CD14-positive monocyte (primary cell): ENCODE measurements around the gene OR4D9. TPM values are rescaled to one million over a fixed set of nuclear protein-coding genes. Genes with fewer than 3 reads are reported as not detected.

Experiments
- DNase-seq, 3 donors: peaks; one replicate each; pipeline ENCODE4 v3.0.0-alpha.2; 2011 to 2022
- H2AFZ ChIP-seq: 2 replicates; pipeline ENCODE4 v1.6.0; 2012; ENCODE audit warnings: mild to moderate bottlenecking, low read depth, low read length, inconsistent platforms; ENCODE audit not compliant: insufficient read depth, poor library complexity, severe bottlenecking
- H3K27ac ChIP-seq, 2 donors: 1 replicate in 1 of 2; 2 replicates in 1 of 2; pipeline ENCODE4 v1.5.1; 2012 to 2013; ENCODE audit warnings: low read length in 2 of 2, control low read depth in 1 of 2, inconsistent platforms in 1 of 2, low read depth in 1 of 2, mild to moderate bottlenecking in 1 of 2
- H3K27me3 ChIP-seq, 2 donors: one replicate each; pipeline versions ENCODE4 v1.6.0 to v1.6.1; 2011 to 2013; ENCODE audit warnings: low read length in 2 of 2; ENCODE audit not compliant: control insufficient read depth in 2 of 2, insufficient read depth in 2 of 2
- H3K36me3 ChIP-seq, 2 donors: replicated peaks in 1 of 2; 1 replicate in 1 of 2; 2 replicates in 1 of 2; pipeline versions ENCODE4 v1.5.1 to v1.6.1; 2012 to 2013; ENCODE audit warnings: low read length in 2 of 2, control low read depth in 1 of 2, inconsistent platforms in 1 of 2, mild to moderate bottlenecking in 1 of 2; ENCODE audit not compliant: insufficient read depth in 2 of 2, control insufficient read depth in 1 of 2
- H3K4me1 ChIP-seq, 2 donors: 1 replicate in 1 of 2; 2 replicates in 1 of 2; pipeline versions ENCODE4 v1.5.1 to v1.6.1; 2012 to 2013; ENCODE audit warnings: low read length in 2 of 2, control low read depth in 1 of 2, inconsistent platforms in 1 of 2, mild to moderate bottlenecking in 1 of 2, moderate library complexity in 1 of 2; ENCODE audit not compliant: insufficient read depth in 2 of 2, control insufficient read depth in 1 of 2
- H3K4me2 ChIP-seq: replicated peaks from 2 replicates; pipeline ENCODE3; 2012; ENCODE audit warnings: low read length, moderate library complexity, mild to moderate bottlenecking; ENCODE audit not compliant: poor library complexity, severe bottlenecking; ENCODE audit errors: extremely low read depth
- H3K4me3 ChIP-seq, 3 experiments: fragments of 200-600 bp in 1 of 3; sonication (generic) in 1 of 3; replicated peaks in 1 of 3; 1 replicate in 2 of 3; 2 replicates in 1 of 3; pipeline ENCODE4 v1.5.1; 2011 to 2013; ENCODE audit warnings: low read length in 3 of 3, mild to moderate bottlenecking in 3 of 3, control low read depth in 2 of 3, low read depth in 2 of 3, inconsistent platforms in 1 of 3, moderate library complexity in 1 of 3
- H3K79me2 ChIP-seq: 2 replicates; pipeline ENCODE4 v1.6.0; 2012; ENCODE audit warnings: mild to moderate bottlenecking, control low read depth, inconsistent platforms, low read length, moderate library complexity; ENCODE audit not compliant: insufficient read depth
- H3K9ac ChIP-seq: 2 replicates; pipeline ENCODE4 v1.6.0; 2017; ENCODE audit warnings: low read length, mild to moderate bottlenecking; ENCODE audit not compliant: insufficient read depth, poor library complexity, severe bottlenecking
- H3K9me3 ChIP-seq, 2 donors: replicated peaks in 1 of 2; 1 replicate in 1 of 2; 2 replicates in 1 of 2; pipeline versions ENCODE4 v1.5.1 to v1.6.1; 2012 to 2013; ENCODE audit warnings: low read length in 2 of 2, control low read depth in 1 of 2; ENCODE audit not compliant: control insufficient read depth in 1 of 2, insufficient read depth in 1 of 2
- H4K20me1 ChIP-seq: 2 replicates; pipeline ENCODE4 v1.6.0; 2012; ENCODE audit warnings: mild to moderate bottlenecking, low read length, control low read depth, moderate library complexity; ENCODE audit not compliant: insufficient read depth
- H3K27ac Mint-ChIP-seq, 7 donors: one replicate each; pipeline ENCODE4 v1.8.0; 2020; ENCODE audit warnings: mild to moderate bottlenecking in 7 of 7, mixed read lengths in 7 of 7, moderate library complexity in 6 of 7, inconsistent platforms in 2 of 7
- H3K27me3 Mint-ChIP-seq, 3 donors: one replicate each; pipeline ENCODE4 v1.8.0; 2021 to 2022; ENCODE audit warnings: low read depth in 3 of 3, mild to moderate bottlenecking in 3 of 3, mixed read lengths in 3 of 3, moderate library complexity in 3 of 3, inconsistent platforms in 1 of 3
- H3K36me3 Mint-ChIP-seq, 2 donors: one replicate each; pipeline ENCODE4 v1.8.0; 2020; ENCODE audit warnings: mixed read lengths in 2 of 2, inconsistent platforms in 1 of 2, mild to moderate bottlenecking in 1 of 2
- H3K4me1 Mint-ChIP-seq: one replicate; pipeline ENCODE4 v1.8.0; 2020; ENCODE audit warnings: mild to moderate bottlenecking, mixed read lengths
- H3K4me3 Mint-ChIP-seq, 2 donors: one replicate each; pipeline ENCODE4 v1.8.0; 2020; ENCODE audit warnings: mild to moderate bottlenecking in 2 of 2, mixed read lengths in 2 of 2, moderate library complexity in 1 of 2
- H3K9me3 Mint-ChIP-seq, 7 donors: one replicate each; pipeline ENCODE4 v1.8.0; 2020 to 2022; ENCODE audit warnings: mixed read lengths in 7 of 7, mild to moderate bottlenecking in 6 of 7, moderate library complexity in 6 of 7, inconsistent platforms in 2 of 7
- CTCF ChIP-seq: fragments of 200-600 bp; IDR thresholded peaks from one replicate; pipeline ENCODE4 v1.8.0; 2022; ENCODE audit warnings: antibody characterized with exemption, mild to moderate bottlenecking
- WGBS: methylation state at CpG from one replicate; pipeline ENCODE4 v1.1.5; 2013; ENCODE audit warnings: missing lambda C conversion rate; ENCODE audit not compliant: insufficient coverage; 5-methylcytosine and 5-hydroxymethylcytosine counted together
- intact Hi-C, 2 donors: fragments of 100-400 bp; cut with micrococcal nuclease; formaldehyde crosslinking; loops; one replicate each; pipeline versions ENCODE4 v1.15.0 to v1.15.1; 2023
- polyA plus RNA-seq, 3 donors: library from polyadenylated mRNA; depleted of rRNA in 1 of 3; unstranded in 2 of 3; stranded (reverse) in 1 of 3; fragments of 300-500 nt in 2 of 3; fragments of >200 nt in 1 of 3; fragmentation: Illumina TruSeq in 2 of 3; gene quantifications; 1 replicate in 2 of 3; 2 replicates in 1 of 3; pipeline ENCODE4 v1.2.3, GENCODE V29; 2012 to 2021

Gene OR4D9
- polyA plus RNA-seq, 3 donors, result not detected

GRCh38 chr11:59479906-59480305 lies 31.4 kb upstream of the OR4D9 start:
- no peaks in the 10 kb centered on the region for H3K9me3 Mint-ChIP-seq
- H3K4me1 Mint-ChIP-seq, result peaks cover 8% of the 10 kb centered on the region

GRCh38 chr11:59480359-59480758 lies 31.0 kb upstream of the OR4D9 start:
- H3K9me3 ChIP-seq, result no peaks in the 10 kb centered on the region
- peaks cover 8% of the 10 kb centered on the region for H3K4me1 Mint-ChIP-seq
- no peaks in the 10 kb centered on the region for H3K27me3 ChIP-seq
- H3K27ac ChIP-seq, result no peak overlapping the region
- H3K4me3 ChIP-seq, result no peak overlapping the region
- WGBS, result 100% methylated on average over 2 of the region's 3 CpGs
- no peaks in the 10 kb centered on the region for H3K36me3 ChIP-seq
- no peak overlapping the region for H3K4me2 ChIP-seq
- intact Hi-C loops, result no loop called here
- H3K79me2 ChIP-seq, result no peaks in the 10 kb centered on the region
- no peak for DNase-seq
- H2AFZ ChIP-seq, result no peak overlapping the region
- H3K9ac ChIP-seq, result no peak overlapping the region
- no peaks in the 10 kb centered on the region for H4K20me1 ChIP-seq
- peaks cover 0 to 3% of the 10 kb centered on the region in 2 donors for H3K4me1 ChIP-seq
- H3K27ac Mint-ChIP-seq, result no peak overlapping the region
- peaks cover 0 to 1% (median 0%) of the 10 kb centered on the region in 3 donors for H3K27me3 Mint-ChIP-seq
- no peaks in the 10 kb centered on the region for H3K36me3 Mint-ChIP-seq
- no peak overlapping the region for H3K4me3 Mint-ChIP-seq
- H3K9me3 Mint-ChIP-seq, result no peaks in the 10 kb centered on the region
- TF ChIP-seq CTCF, result no peak

More at GRCh38 chr11:59479906-59480305, 31.4 kb upstream of the OR4D9 start:
- no peaks in the 10 kb centered on the region for H4K20me1 ChIP-seq
- H3K36me3 ChIP-seq, result no peaks in the 10 kb centered on the region
- no peak overlapping the region for H3K4me2 ChIP-seq
- H3K4me3 ChIP-seq, result no peak overlapping the region
- Mint-ChIP-seq H3K27me3 (peaks cover 0 to 1% (median 0%) of the 10 kb centered on the region in 3 donors), H3K4me3 (no peak overlapping the region), H3K36me3 (no peaks in the 10 kb centered on the region), H3K27ac (no peak overlapping the region)
- DNase-seq, result no peak
- intact Hi-C loops, result no loop called here
- H3K4me1 ChIP-seq, result peaks cover 0 to 3% of the 10 kb centered on the region in 2 donors
- no peak overlapping the region for H2AFZ ChIP-seq
- no peak for TF ChIP-seq CTCF
- H3K79me2 ChIP-seq, result no peaks in the 10 kb centered on the region
- no peak overlapping the region for H3K27ac ChIP-seq
- H3K27me3 ChIP-seq, result no peaks in the 10 kb centered on the region
- H3K9me3 ChIP-seq, result no peaks in the 10 kb centered on the region
- no peak overlapping the region for H3K9ac ChIP-seq
